GM23338 (cell line): ENCODE measurements around the gene FBXL5. TPM values are rescaled to one million over a fixed set of nuclear protein-coding genes. Genes with fewer than 3 reads are reported as not detected.
A peak's percentile ranks its signal among the peaks of the same experiment; 100 is the strongest.

Experiments
- ATAC-seq: fragments of 200-7000 bp; cut with Tn5 transposase; 3 replicates; pipeline ENCODE4 v1.9.1; 2020
- DNase-seq: peaks from one replicate; pipeline ENCODE4 v3.0.0-alpha.2; 2015; ENCODE audit warnings: low spot score
- H2AFZ ChIP-seq: fragments of 200-600 bp; sonication (generic); 2 replicates; pipeline ENCODE4 v1.8.0; 2016; ENCODE audit warnings: antibody characterized with exemption, mild to moderate bottlenecking, moderate library complexity
- H3F3A ChIP-seq: fragments of 200-600 bp; sonication (generic); replicated peaks from 2 replicates; pipeline ENCODE4 v1.8.0; 2017; ENCODE audit warnings: antibody characterized with exemption, mixed run types, low read depth
- H3K27ac ChIP-seq: fragments of 200-600 bp; sonication (generic); 2 replicates; pipeline ENCODE4 v1.6.1; 2016; ENCODE audit warnings: low read depth
- H3K27me3 ChIP-seq: fragments of 200-600 bp; sonication (generic); 2 replicates; pipeline ENCODE4 v1.8.0; 2016; ENCODE audit warnings: mild to moderate bottlenecking, mixed run types, moderate library complexity; ENCODE audit not compliant: insufficient read depth
- H3K36me3 ChIP-seq: fragments of 200-600 bp; sonication (generic); 2 replicates; pipeline ENCODE4 v1.8.0; 2016; ENCODE audit warnings: mild to moderate bottlenecking; ENCODE audit not compliant: insufficient read depth
- H3K4me1 ChIP-seq: fragments of 200-600 bp; sonication (generic); 2 replicates; pipeline ENCODE4 v1.8.0; 2016; ENCODE audit warnings: mild to moderate bottlenecking, moderate library complexity; ENCODE audit not compliant: insufficient read depth
- H3K4me2 ChIP-seq: fragments of 200-600 bp; sonication (generic); 2 replicates; pipeline ENCODE4 v1.7.1; 2017; ENCODE audit warnings: mixed run types
- H3K4me3 ChIP-seq: fragments of 200-600 bp; sonication (generic); 2 replicates; pipeline ENCODE4 v1.6.1; 2016; ENCODE audit warnings: mixed run types
- H3K79me2 ChIP-seq: fragments of 200-600 bp; sonication (generic); replicated peaks from 2 replicates; pipeline ENCODE4 v1.8.0; 2017; ENCODE audit warnings: mild to moderate bottlenecking; ENCODE audit not compliant: insufficient read depth
- H3K9me2 ChIP-seq: fragments of 200-600 bp; sonication (generic); 2 replicates; pipeline ENCODE4 v1.8.0; 2017; ENCODE audit not compliant: insufficient read depth
- H4K20me1 ChIP-seq: fragments of 200-600 bp; sonication (generic); replicated peaks from 2 replicates; pipeline ENCODE4 v1.8.0; 2017; ENCODE audit warnings: mild to moderate bottlenecking; ENCODE audit not compliant: insufficient read depth
- H3K27ac Mint-ChIP-seq: 2 replicates; pipeline ENCODE4 v1.8.0; 2020; ENCODE audit warnings: inconsistent platforms, mild to moderate bottlenecking, moderate library complexity, mixed read lengths
- H3K27me3 Mint-ChIP-seq: 3 replicates; pipeline ENCODE4 v1.8.0; 2022; ENCODE audit warnings: low read depth, mild to moderate bottlenecking, moderate library complexity, mixed read lengths, inconsistent platforms; ENCODE audit not compliant: insufficient read depth, poor library complexity
- H3K36me3 Mint-ChIP-seq: 3 replicates; pipeline ENCODE4 v1.8.0; 2021; ENCODE audit warnings: low read depth, mild to moderate bottlenecking, inconsistent platforms, moderate library complexity, mixed read lengths
- H3K4me1 Mint-ChIP-seq: 3 replicates; pipeline ENCODE4 v1.8.0; 2020; ENCODE audit warnings: mild to moderate bottlenecking, inconsistent platforms, mixed read lengths
- H3K4me3 Mint-ChIP-seq: 3 replicates; pipeline ENCODE4 v1.8.0; 2021; ENCODE audit warnings: moderate library complexity, mild to moderate bottlenecking, inconsistent platforms, mixed read lengths
- H3K9me3 Mint-ChIP-seq: 3 replicates; pipeline ENCODE4 v1.8.0; 2020; ENCODE audit warnings: moderate library complexity, mild to moderate bottlenecking, inconsistent platforms, mixed read lengths
- EZH2 ChIP-seq: fragments of 200-600 bp; sonication (generic); IDR thresholded peaks from one replicate; pipeline ENCODE4 v1.8.0; 2017; ENCODE audit warnings: antibody characterized with exemption, mild to moderate bottlenecking, low read depth; ENCODE audit not compliant: unreplicated experiment
- EZH2phosphoT487 ChIP-seq: fragments of 200-600 bp; sonication (generic); IDR thresholded peaks from one replicate; pipeline ENCODE4 v1.8.1; 2018; ENCODE audit warnings: antibody characterized with exemption; ENCODE audit not compliant: unreplicated experiment
- JUNB ChIP-seq: IDR thresholded peaks from one replicate; pipeline ENCODE4 v1.6.1; 2016; ENCODE audit warnings: antibody characterized with exemption; ENCODE audit not compliant: unreplicated experiment
- POLR2AphosphoS5 ChIP-seq: IDR thresholded peaks from 2 replicates; pipeline ENCODE4 v1.6.1; 2016; ENCODE audit warnings: antibody characterized with exemption, low read depth
- STAT1 ChIP-seq: IDR thresholded peaks from one replicate; pipeline ENCODE4 v1.6.1; 2016; ENCODE audit warnings: antibody characterized with exemption; ENCODE audit not compliant: unreplicated experiment
- ZNF331 ChIP-seq: fragments of 250-450 bp; sonication (Bioruptor Pico); IDR thresholded peaks from 2 replicates; pipeline ENCODE4 v1.5.0; 2020; ENCODE audit warnings: low read depth, mild to moderate bottlenecking, moderate library complexity
- polyA plus RNA-seq: library from polyadenylated mRNA; unstranded; fragments of >200 nt; fragmentation: Nextera tagmentation; extraction: Ambion mirVana; gene quantifications from 2 replicates; pipeline ENCODE4 v1.2.1, GENCODE V29; 2016
- total RNA-seq: library from RNA; depleted of rRNA; stranded (reverse); fragments of >200 nt; shearing (Covaris generic); gene quantifications from 2 replicates; pipeline ENCODE4 v1.2.3, GENCODE V29; 2014
- TF ChIP-seq, protein P1 (sequence below), 2 experiments: fragments of 200-600 bp in 1 of 2; sonication (generic) in 1 of 2; conservative IDR thresholded peaks; 2 replicates each; pipeline versions ENCODE4 v1.5.1 to v1.6.1; 2016 to 2017; ENCODE audit warnings: antibody characterized with exemption in 2 of 2, low read depth in 2 of 2, mild to moderate bottlenecking in 2 of 2, moderate library complexity in 1 of 2
- TF ChIP-seq, protein P2 (sequence below): IDR thresholded peaks from one replicate; pipeline ENCODE4 v1.6.1; 2018; ENCODE audit warnings: antibody characterized with exemption; ENCODE audit not compliant: unreplicated experiment
- TF ChIP-seq, protein P3 (sequence below): IDR thresholded peaks from 2 replicates; pipeline ENCODE4 v1.6.1; 2016; ENCODE audit warnings: antibody characterized with exemption

FBXL5 gene
- total and polyA plus RNA-seq, 2 experiments from 2014 or later, result 55.7 to 81.9 TPM

DNA sequence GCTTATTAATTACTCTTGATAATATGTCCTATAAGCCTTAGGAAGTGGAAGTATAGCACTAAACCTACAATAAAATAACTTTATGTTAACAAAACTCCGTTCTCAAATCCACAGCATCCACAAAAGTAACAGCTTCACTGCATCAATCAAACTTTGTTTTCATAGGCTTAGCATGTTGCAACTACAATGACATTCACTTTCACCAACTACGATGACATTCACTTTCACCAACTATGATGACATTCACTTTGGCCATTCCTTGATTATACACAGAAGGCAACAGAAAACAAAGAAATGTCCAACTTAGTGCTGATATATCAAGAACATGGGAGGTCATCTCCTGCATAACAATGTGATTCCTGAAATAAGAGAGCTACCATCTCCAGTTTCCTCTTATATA is 44.3 kb downstream of the FBXL5 start (continued):
- TF ChIP-seq, protein P1, sequence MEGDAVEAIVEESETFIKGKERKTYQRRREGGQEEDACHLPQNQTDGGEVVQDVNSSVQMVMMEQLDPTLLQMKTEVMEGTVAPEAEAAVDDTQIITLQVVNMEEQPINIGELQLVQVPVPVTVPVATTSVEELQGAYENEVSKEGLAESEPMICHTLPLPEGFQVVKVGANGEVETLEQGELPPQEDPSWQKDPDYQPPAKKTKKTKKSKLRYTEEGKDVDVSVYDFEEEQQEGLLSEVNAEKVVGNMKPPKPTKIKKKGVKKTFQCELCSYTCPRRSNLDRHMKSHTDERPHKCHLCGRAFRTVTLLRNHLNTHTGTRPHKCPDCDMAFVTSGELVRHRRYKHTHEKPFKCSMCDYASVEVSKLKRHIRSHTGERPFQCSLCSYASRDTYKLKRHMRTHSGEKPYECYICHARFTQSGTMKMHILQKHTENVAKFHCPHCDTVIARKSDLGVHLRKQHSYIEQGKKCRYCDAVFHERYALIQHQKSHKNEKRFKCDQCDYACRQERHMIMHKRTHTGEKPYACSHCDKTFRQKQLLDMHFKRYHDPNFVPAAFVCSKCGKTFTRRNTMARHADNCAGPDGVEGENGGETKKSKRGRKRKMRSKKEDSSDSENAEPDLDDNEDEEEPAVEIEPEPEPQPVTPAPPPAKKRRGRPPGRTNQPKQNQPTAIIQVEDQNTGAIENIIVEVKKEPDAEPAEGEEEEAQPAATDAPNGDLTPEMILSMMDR (conservative IDR thresholded peaks at IDR 0.05; ENCODE audit: low read depth in 2 of 2), result no peak
- TF ChIP-seq, protein P2, sequence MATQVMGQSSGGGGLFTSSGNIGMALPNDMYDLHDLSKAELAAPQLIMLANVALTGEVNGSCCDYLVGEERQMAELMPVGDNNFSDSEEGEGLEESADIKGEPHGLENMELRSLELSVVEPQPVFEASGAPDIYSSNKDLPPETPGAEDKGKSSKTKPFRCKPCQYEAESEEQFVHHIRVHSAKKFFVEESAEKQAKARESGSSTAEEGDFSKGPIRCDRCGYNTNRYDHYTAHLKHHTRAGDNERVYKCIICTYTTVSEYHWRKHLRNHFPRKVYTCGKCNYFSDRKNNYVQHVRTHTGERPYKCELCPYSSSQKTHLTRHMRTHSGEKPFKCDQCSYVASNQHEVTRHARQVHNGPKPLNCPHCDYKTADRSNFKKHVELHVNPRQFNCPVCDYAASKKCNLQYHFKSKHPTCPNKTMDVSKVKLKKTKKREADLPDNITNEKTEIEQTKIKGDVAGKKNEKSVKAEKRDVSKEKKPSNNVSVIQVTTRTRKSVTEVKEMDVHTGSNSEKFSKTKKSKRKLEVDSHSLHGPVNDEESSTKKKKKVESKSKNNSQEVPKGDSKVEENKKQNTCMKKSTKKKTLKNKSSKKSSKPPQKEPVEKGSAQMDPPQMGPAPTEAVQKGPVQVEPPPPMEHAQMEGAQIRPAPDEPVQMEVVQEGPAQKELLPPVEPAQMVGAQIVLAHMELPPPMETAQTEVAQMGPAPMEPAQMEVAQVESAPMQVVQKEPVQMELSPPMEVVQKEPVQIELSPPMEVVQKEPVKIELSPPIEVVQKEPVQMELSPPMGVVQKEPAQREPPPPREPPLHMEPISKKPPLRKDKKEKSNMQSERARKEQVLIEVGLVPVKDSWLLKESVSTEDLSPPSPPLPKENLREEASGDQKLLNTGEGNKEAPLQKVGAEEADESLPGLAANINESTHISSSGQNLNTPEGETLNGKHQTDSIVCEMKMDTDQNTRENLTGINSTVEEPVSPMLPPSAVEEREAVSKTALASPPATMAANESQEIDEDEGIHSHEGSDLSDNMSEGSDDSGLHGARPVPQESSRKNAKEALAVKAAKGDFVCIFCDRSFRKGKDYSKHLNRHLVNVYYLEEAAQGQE, result no peak
- TF ChIP-seq POLR2AphosphoS5 (no peak), JUNB (no peak), STAT1 (no peak)

DNA sequence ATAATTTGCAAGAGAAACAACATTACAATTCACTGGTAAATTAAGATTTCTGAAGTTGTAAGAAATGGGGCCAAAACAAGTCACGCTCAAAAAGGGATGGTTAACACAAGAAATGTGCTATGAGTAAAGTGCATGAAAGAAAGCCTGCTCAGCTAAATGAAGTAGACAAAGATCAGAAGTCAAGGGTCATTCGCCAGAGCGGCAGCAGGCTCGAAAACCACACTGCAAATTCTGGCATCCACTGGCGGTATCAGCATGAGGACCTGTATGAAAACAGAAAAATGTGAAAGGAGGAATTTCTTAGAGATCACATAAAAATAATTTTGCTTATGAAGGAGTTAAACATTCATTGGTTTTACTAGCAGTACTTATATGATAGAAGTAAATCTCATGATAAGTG is 49.6 kb downstream of the FBXL5 start:
- Histone ChIP-seq H3K4me3 (no peak overlapping the region), H3K4me1 (peaks cover 28% of the 10 kb centered on the region), H4K20me1 (no peaks in the 10 kb centered on the region), H3K9me2 (no peaks in the 10 kb centered on the region), H2AFZ (no peak overlapping the region), H3K27ac (peak overlapping the region; percentile 10), H3K4me2 (peak overlapping the region; percentile 40), H3K79me2 (no peaks in the 10 kb centered on the region; the same call in 1 of the 2 replicates), H3K27me3 (no peaks in the 10 kb centered on the region), H3F3A (no peaks in the 10 kb centered on the region), H3K36me3 (peaks cover 5% of the 10 kb centered on the region; the same call in 1 of the 2 replicates)
- Mint-ChIP-seq H3K27ac (peak overlapping the region; percentile 88), H3K36me3 (peaks cover 26% of the 10 kb centered on the region), H3K27me3 (peaks cover 2% of the 10 kb centered on the region), H3K4me3 (no peak overlapping the region), H3K9me3 (no peaks in the 10 kb centered on the region), H3K4me1 (peaks cover 26% of the 10 kb centered on the region)
- ATAC-seq (peak; percentile 30; the same call in 1 of the 3 replicates), DNase-seq (peak; percentile 34)
- TF ChIP-seq JUNB, result no peak
- TF ChIP-seq, protein P3, sequence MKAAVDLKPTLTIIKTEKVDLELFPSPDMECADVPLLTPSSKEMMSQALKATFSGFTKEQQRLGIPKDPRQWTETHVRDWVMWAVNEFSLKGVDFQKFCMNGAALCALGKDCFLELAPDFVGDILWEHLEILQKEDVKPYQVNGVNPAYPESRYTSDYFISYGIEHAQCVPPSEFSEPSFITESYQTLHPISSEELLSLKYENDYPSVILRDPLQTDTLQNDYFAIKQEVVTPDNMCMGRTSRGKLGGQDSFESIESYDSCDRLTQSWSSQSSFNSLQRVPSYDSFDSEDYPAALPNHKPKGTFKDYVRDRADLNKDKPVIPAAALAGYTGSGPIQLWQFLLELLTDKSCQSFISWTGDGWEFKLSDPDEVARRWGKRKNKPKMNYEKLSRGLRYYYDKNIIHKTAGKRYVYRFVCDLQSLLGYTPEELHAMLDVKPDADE, result no peak
- no peak for TF ChIP-seq ZNF331
- no peak for TF ChIP-seq EZH2
- no peak for TF ChIP-seq EZH2phosphoT487
